Endothelial cell of umbilical vein (primary cell): ENCODE results near the gene TMIE. TPM values are rescaled to one million over a fixed set of nuclear protein-coding genes. Genes with fewer than 3 reads are reported as not detected.

Experiments
- Bru-seq: library from RNA; stranded (reverse); fragments of 400-500 nt; gene quantifications from one replicate; lab custom pipeline; 2021; lab: Mats Ljungman, UMichigan
- BruChase-seq, 2 experiments: library from RNA; stranded (reverse); fragments of 400-500 nt; gene quantifications; one replicate each; lab custom pipeline; 2021; lab: Mats Ljungman, UMichigan
- BruUV-seq: library from RNA; stranded (reverse); fragments of 400-500 nt; replicated peaks from 2 replicates; lab custom pipeline; 2021; lab: Mats Ljungman, UMichigan
- CTCF ChIA-PET: fragments of 300-600, 350-600 bp; sonication (Branson Sonifier 250); formaldehyde crosslinking; loops from one replicate; lab custom pipeline; 2021; ENCODE audit warnings: antibody characterized with exemption, inconsistent platforms; lab: Charles Lee
- POLR2A ChIA-PET: fragments of 300-600, 350-600 bp; sonication (Branson Sonifier 250); formaldehyde crosslinking; loops from one replicate; lab custom pipeline; 2021; ENCODE audit warnings: antibody characterized with exemption, inconsistent platforms; lab: Charles Lee
- DNase-seq: peaks from one replicate; pipeline ENCODE4 v3.0.0-alpha.2; 2011; ENCODE audit warnings: low read depth, low spot score
- FAIRE-seq: peaks from 2 replicates; lab custom pipeline; 2011; peaks lifted over from hg19 to GRCh38; lab: Jason Lieb, UNC
- H2AFZ ChIP-seq: 2 replicates; pipeline ENCODE4 v1.6.0; 2012; ENCODE audit warnings: low read depth, low read length, control low read depth, inconsistent platforms
- H3K27ac ChIP-seq: 2 replicates; pipeline ENCODE4 v1.5.1; 2011; ENCODE audit warnings: low read depth, mild to moderate bottlenecking, control low read depth, low read length, moderate library complexity; ENCODE audit not compliant: insufficient read depth
- H3K27me3 ChIP-seq, 2 experiments: 2 replicates each; pipeline versions ENCODE4 v1.6.0 to v1.6.1; 2011; ENCODE audit warnings: low read length in 2 of 2, mixed read lengths in 1 of 2; ENCODE audit not compliant: control insufficient read depth in 2 of 2, insufficient read depth in 2 of 2
- H3K36me3 ChIP-seq, 2 experiments: 2 replicates in 1 of 2; 3 replicates in 1 of 2; pipeline ENCODE4 v1.5.1; 2011; ENCODE audit warnings: low read length in 2 of 2, mild to moderate bottlenecking in 1 of 2, moderate library complexity in 1 of 2; ENCODE audit not compliant: control insufficient read depth in 2 of 2, insufficient read depth in 2 of 2; ENCODE audit errors: extremely low read depth in 1 of 2
- H3K4me1 ChIP-seq: 3 replicates; pipeline ENCODE4 v1.5.1; 2011; ENCODE audit warnings: mild to moderate bottlenecking, low read length; ENCODE audit not compliant: control insufficient read depth, insufficient read depth; ENCODE audit errors: extremely low read depth
- H3K4me2 ChIP-seq: 2 replicates; pipeline ENCODE4 v1.6.1; 2011; ENCODE audit warnings: low read length, control low read depth, mixed read lengths; ENCODE audit not compliant: insufficient read depth
- H3K4me3 ChIP-seq, 3 experiments: fragments of 200-600 bp in 1 of 3; sonication (generic), shearing (Covaris generic) in 1 of 3; replicated peaks in 1 of 3; 2 replicates each; pipeline ENCODE4 v1.5.1; 2011 to 2016; ENCODE audit warnings: control low read depth in 3 of 3, low read length in 3 of 3, mild to moderate bottlenecking in 2 of 3, inconsistent platforms in 1 of 3, low read depth in 1 of 3, moderate library complexity in 1 of 3; ENCODE audit not compliant: insufficient read depth in 1 of 3
- H3K79me2 ChIP-seq: 2 replicates; pipeline ENCODE4 v1.6.0; 2012; ENCODE audit warnings: low read length, inconsistent platforms; ENCODE audit not compliant: control insufficient read depth, insufficient read depth
- H3K9ac ChIP-seq: replicated peaks from 2 replicates; pipeline ENCODE3; 2011; ENCODE audit warnings: low read length, control low read depth; ENCODE audit not compliant: insufficient read depth; ENCODE audit errors: extremely low read depth
- H3K9me1 ChIP-seq: replicated peaks from 3 replicates; pipeline ENCODE4 v1.6.0; 2011; ENCODE audit warnings: mild to moderate bottlenecking, low read length; ENCODE audit not compliant: control insufficient read depth, insufficient read depth; ENCODE audit errors: extremely low read depth
- H3K9me3 ChIP-seq: replicated peaks from 2 replicates; pipeline ENCODE4 v1.5.1; 2012; ENCODE audit warnings: low read length, inconsistent platforms; ENCODE audit not compliant: control insufficient read depth, insufficient read depth
- H4K20me1 ChIP-seq: replicated peaks from 2 replicates; pipeline ENCODE3; 2011; ENCODE audit warnings: mild to moderate bottlenecking, low read length; ENCODE audit not compliant: control insufficient read depth, insufficient read depth; ENCODE audit errors: extremely low read depth
- EZH2 ChIP-seq: IDR thresholded peaks from 2 replicates; pipeline ENCODE4 v1.6.1; 2012; ENCODE audit warnings: borderline replicate concordance, low read depth, mild to moderate bottlenecking, moderate library complexity, low read length, inconsistent platforms; ENCODE audit not compliant: severe bottlenecking
- GATA2 ChIP-seq: IDR thresholded peaks from 2 replicates; pipeline ENCODE4 v1.7.0; 2011; ENCODE audit warnings: low read depth, mild to moderate bottlenecking, moderate library complexity, mixed read lengths, low read length; ENCODE audit not compliant: insufficient read length, insufficient read depth
- JUN ChIP-seq: IDR thresholded peaks from 2 replicates; pipeline ENCODE4 v1.6.1; 2011; ENCODE audit warnings: borderline replicate concordance, low read depth; ENCODE audit not compliant: insufficient read length, insufficient read depth
- MYC ChIP-seq: IDR thresholded peaks from one replicate; pipeline ENCODE4 v1.6.1; 2011; ENCODE audit warnings: mild to moderate bottlenecking, low read depth, low read length
- POLR2A ChIP-seq: IDR thresholded peaks from 2 replicates; pipeline ENCODE4 v1.6.1; 2012; ENCODE audit warnings: low read depth, mild to moderate bottlenecking, control low read depth, low read length
- POLR2AphosphoS5 ChIP-seq: IDR thresholded peaks from 2 replicates; pipeline ENCODE4 v1.6.1; 2012; ENCODE audit warnings: low read depth, mild to moderate bottlenecking, control low read depth, low read length, moderate library complexity; ENCODE audit not compliant: insufficient read depth
- dilution Hi-C: fragments of 300-500 bp; cut with MboI; formaldehyde crosslinking; loops from one replicate; pipeline ENCODE4 v1.15.0; 2019; ENCODE audit warnings: low sequenced_read_pairs; ENCODE audit not compliant: extremely low pct_ligation_motif_present
- intact Hi-C: fragments of 100-400 bp; cut with micrococcal nuclease; formaldehyde crosslinking; loops from one replicate; pipeline ENCODE4 v1.10.0; 2022
- long read RNA-seq: library from polyadenylated mRNA; stranded (forward); transcript quantifications from one replicate; pipeline ENCODE4 v2.0.0, GENCODE V29; 2021
- polyA minus RNA-seq, 3 experiments: library from RNA; depleted of rRNA, polyadenylated mRNA; stranded (reverse); fragments of >200 nt; gene quantifications; 1 replicate in 1 of 3; 2 replicates in 2 of 3; pipeline ENCODE4 v1.2.3, GENCODE V29; 2011
- polyA plus RNA-seq, 4 experiments: library from polyadenylated mRNA; depleted of rRNA in 3 of 4; stranded (reverse) in 3 of 4; unstranded in 1 of 4; fragments of >200 nt; gene quantifications; 2 replicates each; pipeline versions ENCODE4 v1.2.1 to v1.2.3, GENCODE V29; 2011 to 2012; ENCODE audit warnings: missing spikeins in 1 of 4
- total RNA-seq: library from RNA; stranded (reverse); gene quantifications from 2 replicates; pipeline ENCODE4 v1.2.3, GENCODE V29; 2021
- TF ChIP-seq, protein P1 (sequence below): IDR thresholded peaks from 2 replicates; pipeline ENCODE4 v1.6.1; 2011; ENCODE audit not compliant: insufficient read depth, insufficient read length

The TMIE gene, protein sequence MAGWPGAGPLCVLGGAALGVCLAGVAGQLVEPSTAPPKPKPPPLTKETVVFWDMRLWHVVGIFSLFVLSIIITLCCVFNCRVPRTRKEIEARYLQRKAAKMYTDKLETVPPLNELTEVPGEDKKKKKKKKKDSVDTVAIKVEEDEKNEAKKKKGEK
- total RNA-seq = 0.18 and 0.27 TPM in 2 replicates
- 0.15 and 0.16 TPM in 2 replicates for polyA plus RNA-seq
- polyA plus RNA-seq (2011; cell fraction: cytosol; rRNA removed) = 0.14 and 0.38 TPM in 2 replicates
- polyA plus RNA-seq (2011; cell fraction: nucleus; rRNA removed) = 0.20 and 0.29 TPM in 2 replicates
- polyA plus RNA-seq (2012) = 0.23 TPM in 1 of 2 replicates, not detected in the other
- polyA minus RNA-seq = 0.17 TPM in 1 of 2 replicates, not detected in the other
- polyA minus RNA-seq (2011; cell fraction: cytosol; rRNA and poly(A)+ RNA removed) = not detected
- polyA minus RNA-seq (2011; cell fraction: nucleus; rRNA and poly(A)+ RNA removed) = 0.24 TPM in 1 of 2 replicates, not detected in the other
- Bru-seq, nascent RNA = percentile 21 among the genes with signal in this experiment
- percentile 18 among the genes with signal in this experiment for BruChase-seq, experiment 1, labeled RNA remaining after a 6-hour chase
- percentile 26 among the genes with signal in this experiment for BruChase-seq, experiment 2, labeled RNA remaining after a 2-hour chase
- long read RNA-seq, partial matches to known transcripts = 0 of 3 reads
- long read RNA-seq, other reads (novel, unspliced or antisense) = 2 of 3 reads

DNA sequence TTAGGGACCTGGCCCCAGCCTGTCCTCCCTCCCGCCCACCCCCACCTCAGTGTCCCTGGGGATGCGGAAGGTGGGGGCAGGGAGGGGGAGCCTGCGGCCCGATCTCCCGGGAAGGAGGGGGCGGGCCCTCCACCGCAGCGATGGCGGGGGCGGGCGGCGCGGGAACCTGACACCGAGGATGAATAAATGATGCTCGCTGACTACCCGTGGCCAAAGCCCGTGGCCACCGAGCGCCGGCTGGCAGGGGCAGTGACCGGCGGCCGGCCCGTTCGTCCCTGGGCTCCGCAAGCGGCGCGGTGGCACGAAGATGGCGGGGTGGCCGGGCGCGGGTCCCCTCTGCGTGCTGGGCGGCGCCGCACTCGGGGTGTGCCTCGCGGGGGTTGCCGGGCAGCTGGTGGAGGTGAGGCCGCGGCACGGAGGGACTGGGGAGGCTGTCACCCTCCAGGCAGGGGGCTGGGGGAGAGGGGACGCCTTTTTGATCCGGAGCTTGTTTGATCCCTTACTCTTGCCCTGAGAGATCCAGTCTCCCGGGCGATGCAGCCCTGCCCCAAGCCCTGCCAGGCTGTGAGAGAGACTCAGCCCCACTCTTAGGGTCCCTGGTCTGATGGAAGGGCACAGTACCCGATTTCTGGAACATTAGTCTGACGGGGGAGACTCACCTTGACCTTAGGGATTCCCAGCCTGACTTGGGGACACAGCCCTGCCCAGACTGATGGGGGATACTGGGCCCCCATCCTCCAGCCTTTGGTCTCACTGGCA lies at the start of gene TMIE:
TSS of gene TMIE (plus strand) at position 212 of the 759 bp plus-strand sequence. CDS start at position 308, 96 bp downstream.
- peak within 1 kb of the TSS; percentile 19 for H3K4me2 ChIP-seq

DNA sequence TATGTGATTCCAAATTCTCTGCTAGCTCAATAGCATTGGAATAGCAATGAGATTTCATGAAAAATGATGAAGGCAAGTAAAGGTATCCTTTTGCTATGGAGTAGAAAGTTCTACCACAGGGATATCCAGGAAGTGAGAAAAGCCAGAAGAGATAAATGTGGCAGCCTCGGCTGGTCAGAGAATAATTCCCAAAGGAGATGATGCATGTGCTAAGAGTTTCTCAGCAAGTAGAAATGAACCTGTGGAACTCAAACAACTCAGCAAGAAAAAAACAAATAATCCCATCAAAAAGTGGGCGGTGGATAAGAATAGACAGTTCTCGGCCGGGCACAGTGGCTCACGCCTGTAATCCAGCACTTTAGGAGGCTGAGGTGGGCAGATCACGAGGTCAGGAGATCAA lies 45.9 kb upstream of the TMIE start:
- Histone ChIP-seq H3K27ac (no peak overlapping the region), H3K4me3 (no peak overlapping the region), H3K79me2 (no peaks in the 10 kb centered on the region), H3K27me3 (peaks cover under 1 to 7% of the 10 kb centered on the region in 2 experiments), H3K4me2 (no peak overlapping the region), H3K9me3 (no peaks in the 10 kb centered on the region), H3K9ac (no peak overlapping the region), H3K36me3 (no peaks in the 10 kb centered on the region), H4K20me1 (no peaks in the 10 kb centered on the region), H3K4me1 (no peaks in the 10 kb centered on the region), H3K9me1 (no peaks in the 10 kb centered on the region), H2AFZ (no peak overlapping the region)
- intact Hi-C loops = no loop called here
- no peak for DNase-seq
- no peak for TF ChIP-seq POLR2A
- no peak for TF ChIP-seq JUN
- TF ChIP-seq POLR2AphosphoS5 = no peak
- TF ChIP-seq, protein P1, sequence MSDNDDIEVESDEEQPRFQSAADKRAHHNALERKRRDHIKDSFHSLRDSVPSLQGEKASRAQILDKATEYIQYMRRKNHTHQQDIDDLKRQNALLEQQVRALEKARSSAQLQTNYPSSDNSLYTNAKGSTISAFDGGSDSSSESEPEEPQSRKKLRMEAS = no peak
- TF ChIP-seq GATA2 = no peak
- no peak for TF ChIP-seq EZH2
- TF ChIP-seq MYC = no peak
- FAIRE-seq = no peak
- no TSS peak for BruUV-seq
- POLR2A ChIA-PET = no interaction called here
- CTCF ChIA-PET = no interaction called here
- dilution Hi-C loops = no loop called here

More for the DNA sequence above, at the start of gene TMIE:
- POLR2A ChIA-PET = no interaction called here
- peaks cover 6 to 7% of the 10 kb centered on the region in 2 experiments for H3K27me3 ChIP-seq
- no peaks in the 10 kb centered on the region for H3K9me3 ChIP-seq
- FAIRE-seq (no peak), DNase-seq (no peak)
- no peak within 1 kb of the TSS for H2AFZ ChIP-seq
- no peak within 1 kb of the TSS for H3K9ac ChIP-seq
- H3K4me1 ChIP-seq = peaks cover 8% of the 10 kb centered on the region
- BruUV-seq = no TSS peak
- H3K9me1 ChIP-seq = no peaks in the 10 kb centered on the region
- peak; percentile 35 for TF ChIP-seq EZH2
- TF ChIP-seq, protein P1 = no peak
- H3K36me3 ChIP-seq = no peaks in the 10 kb centered on the region
- H3K79me2 ChIP-seq = no peaks in the 10 kb centered on the region
- no peak within 1 kb of the TSS for H3K4me3 ChIP-seq
- intact Hi-C loops = loop anchor here (10.0 kb wide), 2 partner anchors 293 to 673 kb away; no protein-coding TSS in a partner anchor
- dilution Hi-C loops = no loop called here
- no peak within 1 kb of the TSS for H3K27ac ChIP-seq
- CTCF ChIA-PET = interaction anchor here (2.6 to 3.5 kb wide), 3 partner anchors 37 to 208 kb away, joined by 12 to 26 read pairs (median 25); no protein-coding TSS in a partner anchor
- no peaks in the 10 kb centered on the region for H4K20me1 ChIP-seq
